ENCODE data around the gene CLEC4M.

DNA sequence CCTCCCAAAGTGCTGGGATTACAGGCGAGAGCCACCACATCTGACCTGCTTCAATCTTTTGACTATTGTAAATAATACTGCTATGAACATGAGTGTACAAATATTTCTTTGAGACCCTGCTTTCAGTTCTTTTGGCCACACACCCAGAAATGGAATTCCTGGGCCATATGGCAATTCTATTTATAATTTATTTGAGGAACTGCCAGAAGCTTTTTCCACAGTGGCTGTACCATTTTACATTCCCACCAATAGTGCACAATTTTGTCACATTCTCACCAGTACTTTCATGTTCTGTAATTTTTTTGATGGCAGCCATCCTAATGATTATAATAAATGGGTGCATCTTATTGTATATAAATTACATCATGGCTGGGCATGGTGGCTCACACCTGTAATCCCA lies 47.4 kb upstream of the CLEC4M start:
- no peak for TF ChIP-seq POLR2A (IDR thresholded peaks at IDR 0.05)
- TF ChIP-seq, protein P1, sequence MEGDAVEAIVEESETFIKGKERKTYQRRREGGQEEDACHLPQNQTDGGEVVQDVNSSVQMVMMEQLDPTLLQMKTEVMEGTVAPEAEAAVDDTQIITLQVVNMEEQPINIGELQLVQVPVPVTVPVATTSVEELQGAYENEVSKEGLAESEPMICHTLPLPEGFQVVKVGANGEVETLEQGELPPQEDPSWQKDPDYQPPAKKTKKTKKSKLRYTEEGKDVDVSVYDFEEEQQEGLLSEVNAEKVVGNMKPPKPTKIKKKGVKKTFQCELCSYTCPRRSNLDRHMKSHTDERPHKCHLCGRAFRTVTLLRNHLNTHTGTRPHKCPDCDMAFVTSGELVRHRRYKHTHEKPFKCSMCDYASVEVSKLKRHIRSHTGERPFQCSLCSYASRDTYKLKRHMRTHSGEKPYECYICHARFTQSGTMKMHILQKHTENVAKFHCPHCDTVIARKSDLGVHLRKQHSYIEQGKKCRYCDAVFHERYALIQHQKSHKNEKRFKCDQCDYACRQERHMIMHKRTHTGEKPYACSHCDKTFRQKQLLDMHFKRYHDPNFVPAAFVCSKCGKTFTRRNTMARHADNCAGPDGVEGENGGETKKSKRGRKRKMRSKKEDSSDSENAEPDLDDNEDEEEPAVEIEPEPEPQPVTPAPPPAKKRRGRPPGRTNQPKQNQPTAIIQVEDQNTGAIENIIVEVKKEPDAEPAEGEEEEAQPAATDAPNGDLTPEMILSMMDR (IDR thresholded peaks at IDR 0.05): no peak

All from vagina (tissue), 2 donors.